Measurements from ENCODE around the gene TRIM8. TPM values are rescaled to one million over a fixed set of nuclear protein-coding genes. Genes with fewer than 3 reads are reported as not detected.

The TRIM8 gene
- 10 to 100 TPM; 81.9 to 87.8 (median 86.2) TPM for total RNA-seq
- 32.5 TPM for total RNA-seq (2013)

DNA sequence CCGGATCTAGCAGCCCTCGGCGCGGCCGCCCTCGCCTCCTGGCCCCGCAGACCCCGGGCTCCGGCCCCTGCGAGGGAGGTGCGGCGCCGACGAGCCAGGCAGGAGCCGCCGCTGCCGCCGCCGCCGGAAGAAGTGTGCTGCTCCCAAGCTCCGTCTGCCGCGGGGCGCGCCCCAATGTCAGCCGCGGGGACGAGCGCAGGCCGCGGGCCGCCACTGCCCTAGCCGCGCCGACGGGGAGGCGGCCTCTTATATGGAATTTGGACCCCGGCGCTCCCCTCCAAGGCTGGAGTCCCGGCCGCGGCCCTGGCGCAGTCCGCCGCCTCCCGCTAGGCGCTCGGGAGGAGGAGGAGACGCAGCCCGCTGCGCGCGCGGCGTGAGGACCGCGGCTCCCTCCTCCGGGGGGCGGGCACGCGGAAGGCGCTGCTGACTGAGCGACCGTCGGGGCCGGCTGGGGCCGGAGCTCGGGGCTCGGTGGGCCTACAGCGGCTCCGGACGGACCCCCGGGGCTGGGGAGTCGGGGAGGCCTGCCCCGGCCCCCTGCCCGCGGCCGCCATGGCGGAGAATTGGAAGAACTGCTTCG lies at the start of gene TRIM8:
TSS of gene TRIM8 (plus strand) at position 414 of the 580 bp plus-strand sequence. CDS start at position 553, 139 bp downstream.
- H3K4me1 Mint-ChIP-seq = peaks cover 48 to 51% of the 10 kb centered on the region in 2 donors
- Histone ChIP-seq H3K9me3 (ENCODE audit: control insufficient read depth, insufficient read depth, low read length) (no peaks in the 10 kb centered on the region), H3K4me3 (ENCODE audit: low read length) (peak within 1 kb of the TSS; percentile 61), H3K27me3 (ENCODE audit: control insufficient read depth, insufficient read depth, low read length) (no peaks in the 10 kb centered on the region), H3K36me3 (ENCODE audit: control insufficient read depth, insufficient read depth, low read length) (no peaks in the 10 kb centered on the region), H3K4me1 (ENCODE audit: control insufficient read depth, insufficient read depth, low read length) (peaks cover 47% of the 10 kb centered on the region), H3K27ac (ENCODE audit: low read length) (peak within 1 kb of the TSS; percentile 88)
- peak within 1 kb of the TSS; percentile 99 for H3K4me3 Mint-ChIP-seq
- under 1% methylated on average over 80 of the region's 80 CpGs for WGBS (ENCODE audit: insufficient coverage)
- TF ChIP-seq, protein P1, sequence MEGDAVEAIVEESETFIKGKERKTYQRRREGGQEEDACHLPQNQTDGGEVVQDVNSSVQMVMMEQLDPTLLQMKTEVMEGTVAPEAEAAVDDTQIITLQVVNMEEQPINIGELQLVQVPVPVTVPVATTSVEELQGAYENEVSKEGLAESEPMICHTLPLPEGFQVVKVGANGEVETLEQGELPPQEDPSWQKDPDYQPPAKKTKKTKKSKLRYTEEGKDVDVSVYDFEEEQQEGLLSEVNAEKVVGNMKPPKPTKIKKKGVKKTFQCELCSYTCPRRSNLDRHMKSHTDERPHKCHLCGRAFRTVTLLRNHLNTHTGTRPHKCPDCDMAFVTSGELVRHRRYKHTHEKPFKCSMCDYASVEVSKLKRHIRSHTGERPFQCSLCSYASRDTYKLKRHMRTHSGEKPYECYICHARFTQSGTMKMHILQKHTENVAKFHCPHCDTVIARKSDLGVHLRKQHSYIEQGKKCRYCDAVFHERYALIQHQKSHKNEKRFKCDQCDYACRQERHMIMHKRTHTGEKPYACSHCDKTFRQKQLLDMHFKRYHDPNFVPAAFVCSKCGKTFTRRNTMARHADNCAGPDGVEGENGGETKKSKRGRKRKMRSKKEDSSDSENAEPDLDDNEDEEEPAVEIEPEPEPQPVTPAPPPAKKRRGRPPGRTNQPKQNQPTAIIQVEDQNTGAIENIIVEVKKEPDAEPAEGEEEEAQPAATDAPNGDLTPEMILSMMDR (IDR thresholded peaks at IDR 0.05) = no peak
- H3K27me3 Mint-ChIP-seq (ENCODE audit: low read depth in 2 of 2) = no peaks in the 10 kb centered on the region
- H3K27ac Mint-ChIP-seq = peak within 1 kb of the TSS; percentile 99
- DNase-seq (peak; percentile 64 to 76), ATAC-seq (no peak)
- H3K36me3 Mint-ChIP-seq = no peaks in the 10 kb centered on the region
- intact Hi-C loops (cut with micrococcal nuclease) = loop anchor here (10.0 kb wide), 3 partner anchors 249 to 721 kb away; partner anchors contain the start of genes GBF1, NFKB2, PITX3 and TAF5
- no peaks in the 10 kb centered on the region for H3K9me3 Mint-ChIP-seq

- Mint-ChIP-seq H3K4me1 (no peaks in the 10 kb centered on the region), H3K27ac (no peak overlapping the region), H3K27me3 (ENCODE audit: low read depth in 2 of 2) (no peaks in the 10 kb centered on the region), H3K36me3 (no peaks in the 10 kb centered on the region), H3K4me3 (no peak overlapping the region), H3K9me3 (no peaks in the 10 kb centered on the region)
- intact Hi-C loops (cut with micrococcal nuclease) = no loop called here
- TF ChIP-seq, protein P1 (IDR thresholded peaks at IDR 0.05) = no peak
- no peaks in the 10 kb centered on the region for H3K9me3 ChIP-seq (ENCODE audit: control insufficient read depth, insufficient read depth, low read length)
- H3K4me1 ChIP-seq (ENCODE audit: control insufficient read depth, insufficient read depth, low read length) = no peaks in the 10 kb centered on the region
- ATAC-seq (no peak), DNase-seq (no peak)
- H3K4me3 ChIP-seq (ENCODE audit: low read length) = no peak overlapping the region
- no peak overlapping the region for H3K27ac ChIP-seq (ENCODE audit: low read length)
- WGBS (ENCODE audit: insufficient coverage) = 76% methylated on average over 2 of the region's 2 CpGs
- no peaks in the 10 kb centered on the region for H3K27me3 ChIP-seq (ENCODE audit: control insufficient read depth, insufficient read depth, low read length)
- H3K36me3 ChIP-seq (ENCODE audit: control insufficient read depth, insufficient read depth, low read length) = peaks cover 30% of the 10 kb centered on the region
Measured at GRCh38 chr10:102595293-102595692, 49.0 kb upstream of the TRIM8 start.

DNA sequence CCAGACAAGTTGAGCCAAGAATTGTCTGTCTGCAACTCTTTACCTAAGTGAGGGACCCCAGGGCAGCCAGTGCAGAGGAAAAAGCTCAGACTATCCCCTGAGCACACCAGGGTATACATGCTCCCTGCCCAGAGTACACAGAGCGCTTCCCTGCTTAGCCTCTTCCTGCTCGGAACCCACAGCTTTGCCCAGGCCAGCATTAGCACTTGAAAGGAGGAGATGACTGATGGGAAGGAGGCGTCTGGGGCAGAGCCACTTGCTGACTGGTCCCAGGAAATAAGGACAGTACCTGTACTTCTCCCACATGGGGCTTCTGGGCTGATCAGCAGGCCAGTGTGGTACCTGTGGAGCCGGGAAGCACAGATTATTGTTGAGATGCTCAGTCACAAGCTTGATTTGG lies 48.4 kb upstream of the TRIM8 start:
- Mint-ChIP-seq H3K4me3 (no peak overlapping the region), H3K9me3 (no peaks in the 10 kb centered on the region), H3K27me3 (ENCODE audit: low read depth in 2 of 2) (no peaks in the 10 kb centered on the region), H3K4me1 (no peaks in the 10 kb centered on the region), H3K36me3 (no peaks in the 10 kb centered on the region), H3K27ac (no peak overlapping the region)
- WGBS (ENCODE audit: insufficient coverage) = 90% methylated on average over 4 of the region's 4 CpGs
- intact Hi-C loops (cut with micrococcal nuclease) = no loop called here
- TF ChIP-seq, protein P1 (IDR thresholded peaks at IDR 0.05) = no peak
- Histone ChIP-seq H3K36me3 (ENCODE audit: control insufficient read depth, insufficient read depth, low read length) (peaks cover 30% of the 10 kb centered on the region), H3K27me3 (ENCODE audit: control insufficient read depth, insufficient read depth, low read length) (no peaks in the 10 kb centered on the region), H3K9me3 (ENCODE audit: control insufficient read depth, insufficient read depth, low read length) (no peaks in the 10 kb centered on the region), H3K4me3 (ENCODE audit: low read length) (no peak overlapping the region), H3K4me1 (ENCODE audit: control insufficient read depth, insufficient read depth, low read length) (no peaks in the 10 kb centered on the region), H3K27ac (ENCODE audit: low read length) (no peak overlapping the region)
- ATAC-seq (no peak), DNase-seq (no peak)

DNA sequence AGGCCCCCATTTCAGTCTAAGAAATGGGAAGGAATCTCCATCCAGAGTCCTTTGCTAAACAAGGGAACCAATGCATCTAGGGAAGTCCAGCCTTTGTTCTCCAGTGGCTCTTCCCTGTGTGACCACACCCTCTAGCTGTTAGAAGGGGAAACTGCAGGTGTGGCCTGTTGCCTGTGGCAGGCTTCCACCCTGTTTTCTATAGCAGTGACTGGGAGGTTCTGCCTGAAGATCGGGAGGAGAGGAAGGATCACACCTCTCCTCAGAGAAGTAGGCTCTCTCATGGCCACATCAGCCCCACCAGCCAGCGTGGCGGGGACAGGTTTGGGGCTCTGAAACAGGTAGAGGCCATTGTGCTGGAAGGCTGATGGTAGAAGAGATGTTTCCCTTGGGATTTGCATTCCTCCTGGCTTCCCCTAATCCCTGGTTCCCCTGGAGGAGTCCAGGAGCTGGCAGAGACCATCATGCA lies 47.7 kb upstream of the TRIM8 start:
- ATAC-seq (peak in 2 of 3 donors; percentile 40 to 46), DNase-seq (peak in 1 of 2 donors; percentile 46)
- no peaks in the 10 kb centered on the region for H3K27me3 Mint-ChIP-seq (ENCODE audit: low read depth in 2 of 2)
- no peaks in the 10 kb centered on the region for H3K4me1 ChIP-seq (ENCODE audit: control insufficient read depth, insufficient read depth, low read length)
- H3K27ac ChIP-seq (ENCODE audit: low read length) = no peak overlapping the region
- no peaks in the 10 kb centered on the region for H3K36me3 Mint-ChIP-seq
- H3K36me3 ChIP-seq (ENCODE audit: control insufficient read depth, insufficient read depth, low read length) = peaks cover 32% of the 10 kb centered on the region
- TF ChIP-seq, protein P1 (IDR thresholded peaks at IDR 0.05) = peak; percentile 41
- intact Hi-C loops (cut with micrococcal nuclease) = no loop called here
- no peak overlapping the region for H3K27ac Mint-ChIP-seq
- no peaks in the 10 kb centered on the region for H3K4me1 Mint-ChIP-seq
- H3K4me3 Mint-ChIP-seq = no peak overlapping the region
- no peaks in the 10 kb centered on the region for H3K9me3 Mint-ChIP-seq
- H3K9me3 ChIP-seq (ENCODE audit: control insufficient read depth, insufficient read depth, low read length) = no peaks in the 10 kb centered on the region
- no peak overlapping the region for H3K4me3 ChIP-seq (ENCODE audit: low read length)
- no peaks in the 10 kb centered on the region for H3K27me3 ChIP-seq (ENCODE audit: control insufficient read depth, insufficient read depth, low read length)
- WGBS (ENCODE audit: insufficient coverage) = 20% methylated on average over 1 of the region's 3 CpGs

Measured in natural killer cell (primary cell).